ENCODE measurements around the gene ARHGEF16. TPM values are rescaled to one million over a fixed set of nuclear protein-coding genes. Genes with fewer than 3 reads are reported as not detected.

Gene ARHGEF16
- total and polyA plus RNA-seq, 2 donors: 1.4 to 2.3 TPM

- Histone ChIP-seq H3K27ac (ENCODE audit: low read depth in 1 of 2, low read length in 1 of 2) (no peak overlapping the region), H3K36me3 (ENCODE audit: control insufficient read depth in 2 of 2, insufficient read depth in 2 of 2, low read length in 1 of 2) (no peaks in the 10 kb centered on the region), H3K9me3 (ENCODE audit: control insufficient read depth in 2 of 2, insufficient read depth in 1 of 2, low read length in 1 of 2) (no peaks in the 10 kb centered on the region), H3K4me3 (ENCODE audit: low read length in 2 of 2) (no peak overlapping the region), H3K4me1 (ENCODE audit: control insufficient read depth in 2 of 2, insufficient read depth in 2 of 2, low read length in 2 of 2) (peaks cover 0 to 18% of the 10 kb centered on the region in 2 donors), H3K27me3 (ENCODE audit: control insufficient read depth in 2 of 2, insufficient read depth in 1 of 2, low read length in 1 of 2) (peaks cover 0 to 2% of the 10 kb centered on the region in 2 donors)
- WGBS: 87% methylated on average over 16 of the region's 16 CpGs
- DNase-seq (ENCODE audit: low read depth in 6 of 9, low spot score in 9 of 9): no peak
These were observed 8.0 kb downstream of the ARHGEF16 start for GRCh38 chr1:3462356-3463012.

- Histone ChIP-seq H3K4me3 (ENCODE audit: low read length in 2 of 2) (no peak overlapping the region), H3K36me3 (ENCODE audit: control insufficient read depth in 2 of 2, insufficient read depth in 2 of 2, low read length in 1 of 2) (no peaks in the 10 kb centered on the region), H3K9me3 (ENCODE audit: control insufficient read depth in 2 of 2, insufficient read depth in 1 of 2, low read length in 1 of 2) (no peaks in the 10 kb centered on the region), H3K27ac (ENCODE audit: low read depth in 1 of 2, low read length in 1 of 2) (no peak overlapping the region), H3K4me1 (ENCODE audit: control insufficient read depth in 2 of 2, insufficient read depth in 2 of 2, low read length in 2 of 2) (peaks cover 0 to 14% of the 10 kb centered on the region in 2 donors), H3K27me3 (ENCODE audit: control insufficient read depth in 2 of 2, insufficient read depth in 1 of 2, low read length in 1 of 2) (peaks cover 0 to 2% of the 10 kb centered on the region in 2 donors)
- DNase-seq (ENCODE audit: low read depth in 6 of 9, low spot score in 9 of 9): no peak
- WGBS: 98% methylated on average over 22 of the region's 22 CpGs
These were observed 8.5 kb downstream of the ARHGEF16 start for GRCh38 chr1:3463013-3463385.

DNA sequence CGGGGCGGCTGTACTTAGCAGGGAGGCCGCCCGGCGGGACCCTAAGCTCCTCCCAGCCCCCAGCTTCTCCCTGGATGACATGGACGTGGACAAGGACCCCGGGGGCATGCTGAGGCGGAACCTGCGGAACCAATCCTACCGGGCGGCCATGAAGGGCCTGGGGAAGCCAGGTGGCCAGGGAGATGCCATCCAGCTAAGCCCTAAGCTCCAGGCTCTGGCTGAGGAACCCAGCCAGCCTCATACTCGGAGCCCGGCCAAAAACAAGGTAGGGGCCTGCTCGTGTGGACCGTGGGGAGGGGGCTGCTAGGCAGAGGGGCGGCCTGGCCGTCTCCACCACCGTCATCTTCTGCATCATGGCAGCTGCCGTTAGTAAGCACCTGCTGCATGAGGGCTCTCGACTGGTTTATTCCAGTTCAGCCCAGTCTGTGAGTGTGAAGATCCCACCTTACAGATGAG lies 9.0 kb downstream of the ARHGEF16 start:
- no peaks in the 10 kb centered on the region for H3K36me3 ChIP-seq (ENCODE audit: control insufficient read depth in 2 of 2, insufficient read depth in 2 of 2, low read length in 1 of 2)
- H3K4me1 ChIP-seq (ENCODE audit: control insufficient read depth in 2 of 2, insufficient read depth in 2 of 2, low read length in 2 of 2): peaks cover 0 to 10% of the 10 kb centered on the region in 2 donors
- no peak overlapping the region for H3K27ac ChIP-seq (ENCODE audit: low read depth in 1 of 2, low read length in 1 of 2)
- H3K4me3 ChIP-seq (ENCODE audit: low read length in 2 of 2): no peak overlapping the region
- 97% methylated on average over 20 of the region's 20 CpGs for whole genome bisulfite sequencing
- no peaks in the 10 kb centered on the region for H3K9me3 ChIP-seq (ENCODE audit: control insufficient read depth in 2 of 2, insufficient read depth in 1 of 2, low read length in 1 of 2)
- no peak for DNase-seq (ENCODE audit: low read depth in 6 of 9, low spot score in 9 of 9)
- H3K27me3 ChIP-seq (ENCODE audit: control insufficient read depth in 2 of 2, insufficient read depth in 1 of 2, low read length in 1 of 2): peaks cover 0 to under 1% of the 10 kb centered on the region in 2 donors

DNA sequence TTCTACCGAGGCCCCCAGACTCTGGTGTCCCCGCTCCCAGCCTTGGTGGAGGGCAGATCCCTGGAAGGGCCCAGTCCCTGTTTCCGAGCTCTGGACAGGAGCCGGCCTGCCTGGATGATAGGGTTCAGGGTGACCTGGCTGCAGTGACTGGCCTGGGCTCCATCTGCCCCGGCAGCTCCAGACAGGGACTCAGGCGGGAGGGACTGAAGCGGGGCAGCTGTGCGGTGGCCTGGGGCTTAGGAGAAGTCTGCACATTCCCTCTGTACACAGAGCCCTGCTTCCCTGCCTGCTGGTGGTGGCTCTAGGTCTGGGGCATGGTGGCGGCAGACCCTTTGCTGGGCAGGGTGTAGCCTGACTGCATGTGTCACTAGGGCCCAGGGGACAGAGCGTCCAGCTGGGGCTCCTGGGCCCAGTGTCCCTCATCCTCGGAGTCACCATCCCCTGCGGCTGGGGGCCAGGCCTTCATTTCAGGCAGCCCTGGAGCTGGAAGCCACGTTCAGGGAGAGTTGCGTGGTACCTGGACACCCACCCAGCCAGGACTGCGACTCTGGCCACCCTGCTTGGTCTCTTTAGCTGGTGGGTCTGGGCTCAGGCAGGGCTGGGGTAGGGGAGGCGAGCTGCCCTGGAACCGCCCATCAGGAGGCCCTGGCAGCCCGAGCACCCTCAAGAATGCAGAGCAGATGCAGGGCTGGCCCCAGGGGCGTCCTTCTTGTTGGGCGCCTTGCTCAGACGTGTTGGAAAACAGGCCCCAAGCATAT lies 9.6 kb downstream of the ARHGEF16 start:
- H3K4me1 ChIP-seq (ENCODE audit: control insufficient read depth in 2 of 2, insufficient read depth in 2 of 2, low read length in 2 of 2): peaks cover 0 to 7% of the 10 kb centered on the region in 2 donors
- no peak overlapping the region for H3K27ac ChIP-seq (ENCODE audit: low read depth in 1 of 2, low read length in 1 of 2)
- DNase-seq (ENCODE audit: low read depth in 6 of 9, low spot score in 9 of 9): no peak
- no peak overlapping the region for H3K4me3 ChIP-seq (ENCODE audit: low read length in 2 of 2)
- 95% methylated on average over 21 of the region's 21 CpGs for WGBS
- H3K27me3 ChIP-seq (ENCODE audit: control insufficient read depth in 2 of 2, insufficient read depth in 1 of 2, low read length in 1 of 2): no peaks in the 10 kb centered on the region
- H3K9me3 ChIP-seq (ENCODE audit: control insufficient read depth in 2 of 2, insufficient read depth in 1 of 2, low read length in 1 of 2): no peaks in the 10 kb centered on the region
- no peaks in the 10 kb centered on the region for H3K36me3 ChIP-seq (ENCODE audit: control insufficient read depth in 2 of 2, insufficient read depth in 2 of 2, low read length in 1 of 2)

DNA sequence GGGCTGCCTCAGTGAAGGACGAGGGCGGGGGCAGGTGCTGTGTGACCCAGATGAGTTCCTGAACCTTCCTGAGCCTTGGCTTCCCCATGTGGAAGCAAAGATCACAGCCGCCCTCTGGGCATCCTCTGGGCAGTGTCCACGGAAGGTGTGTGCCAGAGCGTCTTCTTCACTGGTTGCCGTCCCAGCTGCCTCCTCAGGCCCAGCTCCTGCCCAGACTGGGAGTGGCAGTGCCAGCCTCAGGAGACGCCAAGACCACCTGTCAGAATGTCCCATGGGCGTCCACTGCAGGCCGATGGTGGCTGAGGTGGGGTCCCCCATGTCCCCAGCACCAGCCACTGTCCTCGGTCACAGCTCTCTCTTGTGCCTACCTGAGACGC lies 10.2 kb downstream of the ARHGEF16 start:
- no peak overlapping the region for H3K4me3 ChIP-seq (ENCODE audit: low read length in 2 of 2)
- no peak overlapping the region for H3K27ac ChIP-seq (ENCODE audit: low read depth in 1 of 2, low read length in 1 of 2)
- H3K27me3 ChIP-seq (ENCODE audit: control insufficient read depth in 2 of 2, insufficient read depth in 1 of 2, low read length in 1 of 2): no peaks in the 10 kb centered on the region
- H3K36me3 ChIP-seq (ENCODE audit: control insufficient read depth in 2 of 2, insufficient read depth in 2 of 2, low read length in 1 of 2): no peaks in the 10 kb centered on the region
- DNase-seq (ENCODE audit: low read depth in 6 of 9, low spot score in 9 of 9): no peak
- peaks cover 0 to 7% of the 10 kb centered on the region in 2 donors for H3K4me1 ChIP-seq (ENCODE audit: control insufficient read depth in 2 of 2, insufficient read depth in 2 of 2, low read length in 2 of 2)
- H3K9me3 ChIP-seq (ENCODE audit: control insufficient read depth in 2 of 2, insufficient read depth in 1 of 2, low read length in 1 of 2): no peaks in the 10 kb centered on the region
- WGBS: 95% methylated on average over 11 of the region's 11 CpGs

DNA sequence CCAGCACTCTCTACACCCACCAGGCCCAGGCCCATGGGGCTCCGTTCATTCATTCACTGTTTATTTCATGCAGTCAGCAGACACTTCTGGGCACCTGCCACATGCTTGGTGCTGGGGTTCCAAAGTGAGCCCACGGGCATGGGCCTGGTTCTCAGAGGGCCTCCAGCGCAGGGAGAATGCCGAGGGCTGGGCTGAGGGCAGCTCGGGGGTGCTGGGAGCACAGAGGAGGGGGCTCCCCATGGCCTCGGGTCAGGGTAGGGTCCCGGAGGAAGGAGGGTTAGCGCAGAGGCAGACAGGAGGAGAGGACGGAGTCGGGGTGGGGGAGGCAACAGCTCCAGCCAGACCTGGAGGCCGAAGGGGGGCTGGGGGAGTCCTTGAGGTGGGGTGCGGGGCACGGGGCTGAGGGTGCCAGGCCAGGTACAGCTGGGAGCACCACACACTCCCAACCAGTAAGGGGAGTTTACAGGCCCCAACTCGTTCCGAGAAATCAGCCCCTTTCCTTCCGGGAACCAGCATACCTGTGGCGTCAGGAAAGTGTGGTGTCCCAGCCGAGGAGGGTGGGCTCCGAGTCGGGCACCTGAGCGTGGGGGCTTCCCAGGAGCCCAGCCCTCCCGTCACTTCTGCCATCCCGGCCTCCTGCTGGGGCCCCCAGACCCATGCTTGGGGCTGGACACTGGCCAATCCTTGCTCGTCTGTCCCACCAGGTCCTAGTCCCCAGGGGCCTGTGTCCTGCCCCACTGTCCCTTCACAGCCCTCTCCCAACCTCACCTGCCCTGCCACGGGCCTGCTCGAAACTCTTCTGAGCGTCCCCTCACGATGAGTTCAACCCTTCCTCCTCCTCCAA lies 10.8 kb downstream of the ARHGEF16 start:
- Histone ChIP-seq H3K36me3 (ENCODE audit: control insufficient read depth in 2 of 2, insufficient read depth in 2 of 2, low read length in 1 of 2) (no peaks in the 10 kb centered on the region), H3K27ac (ENCODE audit: low read depth in 1 of 2, low read length in 1 of 2) (no peak overlapping the region), H3K9me3 (ENCODE audit: control insufficient read depth in 2 of 2, insufficient read depth in 1 of 2, low read length in 1 of 2) (no peaks in the 10 kb centered on the region), H3K4me1 (ENCODE audit: control insufficient read depth in 2 of 2, insufficient read depth in 2 of 2, low read length in 2 of 2) (peaks cover 0 to 7% of the 10 kb centered on the region in 2 donors), H3K27me3 (ENCODE audit: control insufficient read depth in 2 of 2, insufficient read depth in 1 of 2, low read length in 1 of 2) (no peaks in the 10 kb centered on the region), H3K4me3 (ENCODE audit: low read length in 2 of 2) (no peak overlapping the region)
- 88% methylated on average over 28 of the region's 28 CpGs for WGBS
- no peak for DNase-seq (ENCODE audit: low read depth in 6 of 9, low spot score in 9 of 9)

GRCh38 chr1:3465935-3466321 lies 11.5 kb downstream of the ARHGEF16 start:
- no peak overlapping the region for H3K27ac ChIP-seq (ENCODE audit: low read depth in 1 of 2, low read length in 1 of 2)
- no peaks in the 10 kb centered on the region for H3K36me3 ChIP-seq (ENCODE audit: control insufficient read depth in 2 of 2, insufficient read depth in 2 of 2, low read length in 1 of 2)
- peaks cover 0 to 7% of the 10 kb centered on the region in 2 donors for H3K4me1 ChIP-seq (ENCODE audit: control insufficient read depth in 2 of 2, insufficient read depth in 2 of 2, low read length in 2 of 2)
- no peaks in the 10 kb centered on the region for H3K27me3 ChIP-seq (ENCODE audit: control insufficient read depth in 2 of 2, insufficient read depth in 1 of 2, low read length in 1 of 2)
- H3K4me3 ChIP-seq (ENCODE audit: low read length in 2 of 2): no peak overlapping the region
- H3K9me3 ChIP-seq (ENCODE audit: control insufficient read depth in 2 of 2, insufficient read depth in 1 of 2, low read length in 1 of 2): no peaks in the 10 kb centered on the region
- 48% methylated on average over 17 of the region's 17 CpGs for WGBS
- DNase-seq (ENCODE audit: low read depth in 6 of 9, low spot score in 9 of 9): peak in 2 of 9 donors; percentile 21 to 25

DNA sequence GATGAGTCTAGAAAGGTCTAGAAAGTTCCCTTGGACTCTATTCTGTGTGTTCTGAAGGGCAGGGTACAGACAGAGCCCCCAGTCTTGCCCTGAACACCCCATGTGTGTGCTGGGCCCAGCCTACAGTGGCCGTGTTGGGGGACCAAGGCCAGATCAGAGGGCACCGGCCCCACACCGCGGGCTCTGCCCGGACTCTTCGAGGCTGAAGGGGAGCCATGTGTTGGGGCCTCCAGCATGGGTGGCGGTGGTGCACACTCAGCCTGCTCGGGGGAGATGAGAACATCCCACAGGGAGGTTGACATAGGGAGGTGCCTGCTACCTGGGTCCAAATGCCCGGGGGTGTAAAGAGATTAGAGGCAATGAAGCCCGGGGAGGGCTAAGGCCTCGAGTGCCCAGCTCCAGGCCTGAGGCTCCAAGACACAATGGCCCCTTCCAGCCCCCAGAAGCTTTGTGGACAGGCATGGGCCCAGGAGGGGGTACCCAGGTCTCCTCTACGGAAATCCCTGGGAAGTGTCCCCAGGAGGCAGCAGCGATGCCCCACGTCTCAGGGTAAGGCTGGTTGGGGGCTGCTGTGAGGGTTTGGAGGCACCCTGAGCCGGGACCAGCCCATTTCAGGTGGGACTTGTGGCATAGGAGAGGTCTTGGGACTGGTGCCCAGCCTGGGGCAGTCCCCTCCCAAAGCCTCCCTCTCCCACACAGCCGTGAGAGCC lies 12.1 kb downstream of the ARHGEF16 start:
- 96% methylated on average over 16 of the region's 16 CpGs for WGBS
- H3K36me3 ChIP-seq (ENCODE audit: control insufficient read depth in 2 of 2, insufficient read depth in 2 of 2, low read length in 1 of 2): no peaks in the 10 kb centered on the region
- no peak overlapping the region for H3K27ac ChIP-seq (ENCODE audit: low read depth in 1 of 2, low read length in 1 of 2)
- H3K4me1 ChIP-seq (ENCODE audit: control insufficient read depth in 2 of 2, insufficient read depth in 2 of 2, low read length in 2 of 2): peaks cover 0 to 9% of the 10 kb centered on the region in 2 donors
- no peaks in the 10 kb centered on the region for H3K27me3 ChIP-seq (ENCODE audit: control insufficient read depth in 2 of 2, insufficient read depth in 1 of 2, low read length in 1 of 2)
- H3K9me3 ChIP-seq (ENCODE audit: control insufficient read depth in 2 of 2, insufficient read depth in 1 of 2, low read length in 1 of 2): no peaks in the 10 kb centered on the region
- no peak overlapping the region for H3K4me3 ChIP-seq (ENCODE audit: low read length in 2 of 2)
- no peak for DNase-seq (ENCODE audit: low read depth in 6 of 9, low spot score in 9 of 9)
